ENCODE results near the gene SLC6A7.

SLC6A7 gene

DNA sequence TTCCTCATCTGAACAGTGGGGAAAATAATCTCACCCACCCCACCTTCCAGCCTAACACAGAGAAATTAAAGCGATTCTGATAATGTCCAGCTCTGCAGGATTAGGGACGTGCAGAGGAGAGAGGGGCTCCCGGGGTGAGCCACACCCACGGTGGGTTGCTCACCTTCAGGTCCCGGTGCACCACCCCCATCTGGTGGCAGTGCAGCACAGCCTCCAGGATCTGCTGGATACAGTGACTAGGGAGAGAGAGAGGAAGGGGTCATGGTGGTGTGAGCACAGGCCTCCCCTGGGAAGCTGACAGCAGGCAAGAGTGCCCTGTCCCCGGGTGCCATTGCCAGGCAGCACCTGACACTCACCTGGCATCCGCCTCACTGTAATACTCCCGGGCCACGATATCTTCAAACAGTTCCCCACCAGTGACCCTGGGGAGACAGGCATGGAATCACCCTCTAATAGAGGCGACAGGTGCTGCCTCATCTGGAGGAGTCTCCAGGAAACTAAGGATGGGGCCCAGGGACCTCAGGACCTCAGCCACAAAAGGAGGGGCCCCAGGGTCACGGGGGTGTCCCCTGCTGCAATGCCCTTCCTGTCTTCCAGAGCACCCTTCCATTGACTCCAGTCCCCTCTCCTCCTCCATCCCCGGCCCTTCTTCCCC is 66.7 kb downstream of the SLC6A7 start:
- Histone ChIP-seq H4K20me1 (ENCODE audit: insufficient read depth, low read length) (no peaks in the 10 kb centered on the region), H3K4me2 (ENCODE audit: low read length) (no peak overlapping the region), H3K27ac (ENCODE audit: low read length) (no peak overlapping the region), H2AFZ (ENCODE audit: low read depth, low read length) (no peak overlapping the region), H3K79me2 (ENCODE audit: low read length) (no peaks in the 10 kb centered on the region), H3K36me3 (replicated peaks; ENCODE audit: low read depth, low read length) (no peaks in the 10 kb centered on the region), H3K4me1 (ENCODE audit: low read length) (no peaks in the 10 kb centered on the region), H3K9ac (ENCODE audit: low read length) (no peak overlapping the region), H3K27me3 (ENCODE audit: low read depth, low read length) (no peaks in the 10 kb centered on the region), H3K4me3 (ENCODE audit: low read length) (no peak overlapping the region), H3K9me3 (ENCODE audit: insufficient read depth, low read length) (no peaks in the 10 kb centered on the region)
- no peak; the same call in 1 of the 2 replicates for TF ChIP-seq CTCF (IDR thresholded peaks at IDR 0.05; ENCODE audit: low read depth, low read length)
- TF ChIP-seq EZH2phosphoT487 (IDR thresholded peaks at IDR 0.05; ENCODE audit: low read depth): no peak

DNA sequence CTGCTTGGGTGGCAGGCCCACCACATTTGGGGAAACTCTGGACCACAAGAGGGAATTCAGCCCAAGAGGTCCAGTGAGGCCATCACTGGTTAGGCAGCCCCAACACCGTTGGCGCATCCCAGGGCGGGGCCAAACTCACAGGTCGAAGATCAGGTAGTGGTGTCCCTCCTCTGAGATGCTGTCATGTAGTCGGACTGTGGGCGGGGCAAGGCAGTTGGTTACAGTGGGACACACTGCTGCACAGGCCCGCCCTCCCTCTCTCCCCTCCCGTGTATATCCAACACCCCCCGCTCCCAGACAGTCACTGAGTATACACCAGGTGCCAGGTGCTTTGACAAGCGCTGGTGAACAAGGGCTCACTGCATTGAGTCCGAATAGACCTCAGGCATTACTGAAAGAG is 67.6 kb downstream of the SLC6A7 start:
- H3K79me2 ChIP-seq (ENCODE audit: low read length): no peaks in the 10 kb centered on the region
- H3K4me2 ChIP-seq (ENCODE audit: low read length): no peak overlapping the region
- no peaks in the 10 kb centered on the region for H3K4me1 ChIP-seq (ENCODE audit: low read length)
- no peak for TF ChIP-seq CTCF (IDR thresholded peaks at IDR 0.05; ENCODE audit: low read depth, low read length)
- TF ChIP-seq EZH2phosphoT487 (IDR thresholded peaks at IDR 0.05; ENCODE audit: low read depth): no peak
- H3K27me3 ChIP-seq (ENCODE audit: low read depth, low read length): 0 out of 2 replicates have a peak, but pooled peaks cover 5% of the 10 kb centered on the region
- no peak overlapping the region for H3K27ac ChIP-seq (ENCODE audit: low read length)
- no peak overlapping the region for H2AFZ ChIP-seq (ENCODE audit: low read depth, low read length)
- no peak overlapping the region for H3K9ac ChIP-seq (ENCODE audit: low read length)
- H3K4me3 ChIP-seq (ENCODE audit: low read length): no peak overlapping the region
- no peaks in the 10 kb centered on the region for H3K9me3 ChIP-seq (ENCODE audit: insufficient read depth, low read length)
- H4K20me1 ChIP-seq (ENCODE audit: insufficient read depth, low read length): no peaks in the 10 kb centered on the region
- no peaks in the 10 kb centered on the region for H3K36me3 ChIP-seq (replicated peaks; ENCODE audit: low read depth, low read length)

- H3K9me3 ChIP-seq (ENCODE audit: insufficient read depth, low read length): no peaks in the 10 kb centered on the region
- H3K4me2 ChIP-seq (ENCODE audit: low read length): no peak overlapping the region
- no peak overlapping the region for H3K4me3 ChIP-seq (ENCODE audit: low read length)
- no peak overlapping the region for H2AFZ ChIP-seq (ENCODE audit: low read depth, low read length)
- H3K27me3 ChIP-seq (ENCODE audit: low read depth, low read length): 0 out of 2 replicates have a peak, but pooled peaks cover 5% of the 10 kb centered on the region
- H3K36me3 ChIP-seq (replicated peaks; ENCODE audit: low read depth, low read length): no peaks in the 10 kb centered on the region
- H3K79me2 ChIP-seq (ENCODE audit: low read length): no peaks in the 10 kb centered on the region
- no peak for TF ChIP-seq EZH2phosphoT487 (IDR thresholded peaks at IDR 0.05; ENCODE audit: low read depth)
- TF ChIP-seq CTCF (IDR thresholded peaks at IDR 0.05; ENCODE audit: low read depth, low read length): no peak
- H3K4me1 ChIP-seq (ENCODE audit: low read length): no peaks in the 10 kb centered on the region
- H3K9ac ChIP-seq (ENCODE audit: low read length): no peak overlapping the region
- H3K27ac ChIP-seq (ENCODE audit: low read length): no peak overlapping the region
- H4K20me1 ChIP-seq (ENCODE audit: insufficient read depth, low read length): no peaks in the 10 kb centered on the region
Measured at GRCh38 chr5:150258130-150258529, 68.3 kb downstream of the SLC6A7 start.
